ENCODE results near the gene CAMKK2.

Gene CAMKK2

DNA sequence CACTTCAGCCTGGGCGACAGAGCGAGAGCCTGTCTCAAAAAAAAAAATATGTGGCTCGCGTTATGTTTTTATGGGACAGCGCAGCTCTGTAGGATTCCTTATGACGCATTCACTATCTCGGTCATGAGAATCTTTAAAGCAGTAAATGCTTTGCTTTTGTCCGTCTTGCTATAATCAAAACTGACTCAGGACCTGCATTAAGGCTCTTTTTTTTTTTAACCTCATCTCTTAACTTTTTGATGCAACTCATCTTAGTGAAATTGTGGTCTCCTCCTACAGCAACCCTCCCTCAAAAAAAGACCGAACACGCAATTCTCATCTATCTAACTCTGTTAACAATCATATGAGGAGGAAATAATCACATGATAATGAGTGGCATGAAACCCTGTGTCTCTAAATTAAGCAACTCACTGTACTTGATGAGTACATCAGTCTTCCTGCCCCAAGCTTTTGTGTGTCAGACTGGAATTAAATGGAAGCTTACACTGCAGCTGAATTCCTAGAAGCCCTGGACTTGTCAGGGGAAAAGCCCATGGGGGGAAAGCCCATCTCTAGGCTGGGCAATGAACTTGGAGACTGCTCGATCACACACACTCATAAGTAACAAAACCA, 82.2 kb downstream of the CAMKK2 start:
- peaks cover 8 to 21% of the 10 kb centered on the region in 2 experiments; a peak in 2 of 3 replicates for H3K36me3 ChIP-seq (ENCODE audit: control insufficient read depth in 2 of 2, insufficient read depth in 1 of 2, low read length in 2 of 2)
- TF ChIP-seq ZNF791 (tag by site-specific recombination; IDR thresholded peaks at IDR 0.05) (no peak), ZFP37 (tag by site-specific recombination; IDR thresholded peaks at IDR 0.05) (no peak), ZNF785 (tag by site-specific recombination; IDR thresholded peaks at IDR 0.05) (no peak), PRDM2 (tag by site-specific recombination; IDR thresholded peaks at IDR 0.05; ENCODE audit: borderline replicate concordance) (no peak), ZNF514 (tag by site-specific recombination; IDR thresholded peaks at IDR 0.05) (no peak), SP3 (tag by site-specific recombination; IDR thresholded peaks at IDR 0.05) (no peak), ZNF366 (tag by site-specific recombination; conservative IDR thresholded peaks at IDR 0.05) (no peak), ZNF48 (tag by site-specific recombination; IDR thresholded peaks at IDR 0.05) (no peak), ZNF768 (tag by site-specific recombination; IDR thresholded peaks at IDR 0.05) (no peak)
- TF ChIP-seq, protein P1, sequence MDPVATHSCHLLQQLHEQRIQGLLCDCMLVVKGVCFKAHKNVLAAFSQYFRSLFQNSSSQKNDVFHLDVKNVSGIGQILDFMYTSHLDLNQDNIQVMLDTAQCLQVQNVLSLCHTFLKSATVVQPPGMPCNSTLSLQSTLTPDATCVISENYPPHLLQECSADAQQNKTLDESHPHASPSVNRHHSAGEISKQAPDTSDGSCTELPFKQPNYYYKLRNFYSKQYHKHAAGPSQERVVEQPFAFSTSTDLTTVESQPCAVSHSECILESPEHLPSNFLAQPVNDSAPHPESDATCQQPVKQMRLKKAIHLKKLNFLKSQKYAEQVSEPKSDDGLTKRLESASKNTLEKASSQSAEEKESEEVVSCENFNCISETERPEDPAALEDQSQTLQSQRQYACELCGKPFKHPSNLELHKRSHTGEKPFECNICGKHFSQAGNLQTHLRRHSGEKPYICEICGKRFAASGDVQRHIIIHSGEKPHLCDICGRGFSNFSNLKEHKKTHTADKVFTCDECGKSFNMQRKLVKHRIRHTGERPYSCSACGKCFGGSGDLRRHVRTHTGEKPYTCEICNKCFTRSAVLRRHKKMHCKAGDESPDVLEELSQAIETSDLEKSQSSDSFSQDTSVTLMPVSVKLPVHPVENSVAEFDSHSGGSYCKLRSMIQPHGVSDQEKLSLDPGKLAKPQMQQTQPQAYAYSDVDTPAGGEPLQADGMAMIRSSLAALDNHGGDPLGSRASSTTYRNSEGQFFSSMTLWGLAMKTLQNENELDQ (tag by site-specific recombination; IDR thresholded peaks at IDR 0.05; ENCODE audit: low read depth), result no peak
- H3K4me1 ChIP-seq (ENCODE audit: control insufficient read depth, insufficient read depth, low read length), result no peaks in the 10 kb centered on the region
- no peak overlapping the region for H3K4me3 ChIP-seq (ENCODE audit: low read depth, low read length)
- CTCF ChIA-PET, result no interaction called here
- no peaks in the 10 kb centered on the region for H3K9me3 ChIP-seq (ENCODE audit: control insufficient read depth, insufficient read depth, low read depth, low read length)
- POLR2A ChIA-PET, result no interaction called here
- no peak overlapping the region for H3K27ac ChIP-seq (ENCODE audit: extremely low read depth, low read depth, low read length)

- 0 out of 2 replicates have a peak, but pooled peaks have one; percentile 50 for TF ChIP-seq SCRT1 (tag by site-specific recombination; IDR thresholded peaks at IDR 0.05; ENCODE audit: borderline replicate concordance)
- peak; percentile 76 for TF ChIP-seq SCRT2 (tag by site-specific recombination; IDR thresholded peaks at IDR 0.05)
- no peak for TF ChIP-seq ZNF169 (tag by site-specific recombination; IDR thresholded peaks at IDR 0.05)
- H3K36me3 ChIP-seq (ENCODE audit: control insufficient read depth in 2 of 2, insufficient read depth in 1 of 2, low read length in 2 of 2), result peaks cover 8 to 13% of the 10 kb centered on the region in 2 experiments; a peak in 2 of 3 replicates
- POLR2A ChIA-PET, result no interaction called here
- no peak overlapping the region for H3K27ac ChIP-seq (ENCODE audit: extremely low read depth, low read depth, low read length)
- H3K4me1 ChIP-seq (ENCODE audit: control insufficient read depth, insufficient read depth, low read length), result no peaks in the 10 kb centered on the region
- CTCF ChIA-PET, result interaction anchor here (0.7 kb wide), 1 partner anchor 153 kb away, joined by 3 read pairs; no protein-coding TSS in a partner anchor
- no peak overlapping the region for H3K4me3 ChIP-seq (ENCODE audit: low read depth, low read length)
- H3K9me3 ChIP-seq (ENCODE audit: control insufficient read depth, insufficient read depth, low read depth, low read length), result no peaks in the 10 kb centered on the region
These were observed 83.6 kb downstream of the CAMKK2 start for GRCh38 chr12:121212875-121213274.
